DMS114 treated with DMSO at 0.1 percent for 48 hours (cell line): ENCODE data around the gene ISL1.
A peak's percentile ranks its signal among the peaks of the same experiment; 100 is the strongest.

Experiments
- DNase-seq: peaks from one replicate; lab custom pipeline; 2025; ENCODE audit not compliant: unreplicated experiment; lab: John Stamatoyannopoulos, UW

ISL1 gene

DNA sequence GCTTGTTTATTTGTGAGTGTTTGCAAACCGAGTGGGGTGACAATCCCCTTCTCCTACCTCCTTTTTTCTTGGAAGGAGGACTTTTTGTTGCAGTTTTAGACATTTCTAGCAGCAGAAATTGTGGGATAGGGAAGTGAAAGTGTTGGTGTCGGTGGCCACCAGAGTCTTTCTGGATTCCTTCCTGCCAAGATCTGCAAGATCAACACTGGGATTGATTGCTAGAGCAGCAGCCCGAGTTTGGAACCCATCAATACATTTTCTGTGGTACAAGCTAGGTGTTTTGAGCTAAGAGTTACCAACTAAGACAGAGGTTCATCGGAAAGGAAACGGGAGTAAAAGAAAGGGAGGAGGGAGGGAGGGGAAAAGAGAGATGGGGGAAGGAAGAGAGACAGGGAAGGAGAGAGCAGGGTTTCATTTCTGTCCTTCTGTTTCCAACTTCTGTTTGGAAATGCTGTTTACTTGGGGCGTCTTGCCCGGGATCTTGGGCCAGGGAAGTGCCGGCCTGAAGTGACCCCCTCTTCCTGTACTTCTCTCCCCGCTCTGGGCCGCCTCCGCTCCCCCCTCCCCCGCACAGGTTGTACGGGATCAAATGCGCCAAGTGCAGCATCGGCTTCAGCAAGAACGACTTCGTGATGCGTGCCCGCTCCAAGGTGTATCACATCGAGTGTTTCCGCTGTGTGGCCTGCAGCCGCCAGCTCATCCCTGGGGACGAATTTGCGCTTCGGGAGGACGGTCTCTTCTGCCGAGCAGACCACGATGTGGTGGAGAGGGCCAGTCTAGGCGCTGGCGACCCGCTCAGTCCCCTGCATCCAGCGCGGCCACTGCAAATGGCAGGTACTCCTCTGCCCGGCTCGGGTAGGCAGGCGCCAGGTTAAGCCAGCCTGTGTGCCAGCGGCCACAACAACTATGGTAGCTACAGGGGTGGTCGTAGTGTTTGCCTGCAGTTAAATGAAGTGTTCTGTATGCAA lies 4.0 kb downstream of the ISL1 start:
- DNase-seq, result no peak

DNA sequence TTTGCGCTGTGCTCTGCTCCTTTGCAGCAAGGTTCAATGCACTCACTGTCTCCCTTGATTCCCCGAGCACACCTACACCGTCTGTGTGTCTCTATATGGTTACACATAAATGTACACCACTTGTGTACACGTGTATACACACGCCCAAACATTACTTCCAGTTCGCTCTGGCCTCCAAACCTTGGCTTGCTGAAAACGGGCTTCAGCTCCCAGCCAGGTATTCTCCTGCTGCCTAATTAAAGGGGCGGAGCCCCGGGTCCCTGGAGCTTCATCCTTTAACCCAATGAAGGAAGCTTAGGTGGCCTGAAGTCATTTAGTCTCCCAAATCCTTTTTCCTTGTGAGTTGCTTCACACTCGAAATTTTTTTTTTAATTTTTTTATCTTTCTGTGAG lies 4.6 kb downstream of the ISL1 start:
- DNase-seq, result no peak

- DNase-seq, result no peak
Observed at GRCh38 chr5:51388488-51389287, 5.4 kb downstream of the ISL1 start.

DNA sequence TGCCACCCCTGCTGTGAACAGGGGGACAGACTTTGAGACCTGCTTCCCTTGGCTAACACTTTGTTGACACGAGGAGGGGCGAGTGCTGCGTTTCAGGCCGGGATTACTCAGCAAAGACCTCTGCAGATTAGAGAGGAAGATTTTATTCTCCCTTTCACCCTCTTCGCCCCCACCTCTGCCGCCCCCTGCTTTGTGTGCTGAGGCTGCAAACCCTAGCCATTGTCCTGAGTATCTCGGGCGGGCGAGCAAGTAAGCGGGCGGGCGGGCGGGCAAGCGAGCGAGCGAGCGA lies 6.0 kb downstream of the ISL1 start:
- no peak for DNase-seq

GRCh38 chr5:51389577-51390463 lies 6.6 kb downstream of the ISL1 start:
- DNase-seq, result no peak

DNA sequence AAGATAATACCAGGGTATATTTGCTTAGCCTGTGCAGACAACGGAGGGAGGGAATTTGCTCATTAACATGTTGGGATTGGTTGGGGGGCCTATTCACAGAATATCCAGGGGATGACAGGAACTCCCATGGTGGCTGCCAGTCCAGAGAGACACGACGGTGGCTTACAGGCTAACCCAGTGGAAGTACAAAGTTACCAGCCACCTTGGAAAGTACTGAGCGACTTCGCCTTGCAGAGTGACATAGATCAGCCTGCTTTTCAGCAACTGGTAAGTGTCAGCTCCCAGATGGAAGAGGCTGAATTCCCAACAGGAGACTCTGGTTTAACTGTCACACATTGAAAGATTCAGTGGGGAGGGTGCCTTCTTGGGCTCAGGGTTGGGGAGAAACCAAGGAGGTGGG lies 7.9 kb downstream of the ISL1 start:
- no peak for DNase-seq

DNA sequence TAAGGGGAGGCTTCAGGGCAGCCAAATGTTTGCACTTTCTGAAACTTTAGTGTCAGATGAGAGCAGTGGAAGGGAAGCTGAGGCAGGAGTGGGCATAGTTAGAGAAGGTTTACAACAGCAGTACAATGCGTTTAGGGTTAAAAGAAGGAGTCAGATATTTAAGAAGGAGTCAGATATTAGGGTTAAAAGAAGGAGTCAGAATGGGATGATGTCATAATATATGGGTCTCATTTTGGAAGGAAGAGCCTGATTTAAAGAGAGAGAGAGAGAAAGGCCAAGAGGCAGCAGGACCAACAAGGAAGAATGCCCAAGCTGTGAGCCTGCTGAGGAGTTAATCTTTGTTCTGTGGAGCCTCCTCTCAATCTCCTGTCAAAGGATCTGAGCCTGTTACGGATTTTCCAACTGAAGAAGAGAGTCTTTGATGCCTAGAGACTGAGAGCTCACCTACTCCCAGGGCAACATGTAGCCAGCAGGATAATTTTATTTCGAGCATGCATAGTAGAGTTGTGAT lies 9.5 kb downstream of the ISL1 start:
- no peak for DNase-seq

- no peak for DNase-seq
Observed at GRCh38 chr5:51394609-51395008, 11.4 kb downstream of the ISL1 start.

DNA sequence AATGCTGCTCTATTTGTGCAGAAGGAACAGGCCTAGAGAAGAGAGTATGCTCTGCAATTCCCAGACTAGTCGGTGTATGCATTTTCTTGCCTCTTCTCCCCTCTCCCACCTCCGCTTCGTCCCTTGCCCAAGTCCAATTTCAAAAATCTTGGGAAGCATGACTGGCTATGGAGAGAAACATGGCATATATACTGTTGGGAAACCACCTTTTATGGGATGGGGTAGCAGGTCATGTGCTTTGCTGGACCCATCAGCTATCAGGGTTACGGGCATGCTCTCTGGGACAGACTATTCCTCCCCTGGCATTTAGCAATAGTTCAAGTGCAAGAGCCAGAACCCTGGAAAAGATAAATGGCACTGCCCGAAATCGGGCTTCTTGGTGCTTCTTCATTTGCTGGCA lies 12.0 kb downstream of the ISL1 start:
- DNase-seq, result peak; percentile 48

- no peak for DNase-seq
Observed at GRCh38 chr5:51395666-51396356, 12.6 kb downstream of the ISL1 start.

- DNase-seq, result no peak
Observed at GRCh38 chr5:51396797-51397196, 13.5 kb downstream of the ISL1 start.

- DNase-seq, result no peak
Observed at GRCh38 chr5:51397996-51398395, 14.7 kb downstream of the ISL1 start.

GRCh38 chr5:51398875-51399642 lies 15.8 kb downstream of the ISL1 start:
- DNase-seq, result no peak

DNA sequence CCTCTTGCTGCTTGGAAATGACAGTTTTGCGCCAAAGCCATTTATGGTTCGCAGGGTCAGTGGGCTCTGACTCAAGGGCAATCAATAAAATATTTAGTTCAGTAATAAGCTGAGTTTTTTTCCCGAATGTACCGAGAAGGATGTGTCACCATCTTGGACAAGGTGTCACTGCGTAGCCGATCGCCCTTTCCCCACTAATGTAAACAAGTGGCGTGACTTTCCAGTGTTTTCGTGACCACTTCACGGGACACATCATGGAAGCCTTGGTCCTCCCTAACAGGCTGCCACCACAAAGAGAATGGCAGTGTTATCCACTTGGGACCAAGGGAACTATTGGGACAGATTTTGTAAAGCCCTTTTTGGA lies 16.4 kb downstream of the ISL1 start:
- no peak for DNase-seq

DNA sequence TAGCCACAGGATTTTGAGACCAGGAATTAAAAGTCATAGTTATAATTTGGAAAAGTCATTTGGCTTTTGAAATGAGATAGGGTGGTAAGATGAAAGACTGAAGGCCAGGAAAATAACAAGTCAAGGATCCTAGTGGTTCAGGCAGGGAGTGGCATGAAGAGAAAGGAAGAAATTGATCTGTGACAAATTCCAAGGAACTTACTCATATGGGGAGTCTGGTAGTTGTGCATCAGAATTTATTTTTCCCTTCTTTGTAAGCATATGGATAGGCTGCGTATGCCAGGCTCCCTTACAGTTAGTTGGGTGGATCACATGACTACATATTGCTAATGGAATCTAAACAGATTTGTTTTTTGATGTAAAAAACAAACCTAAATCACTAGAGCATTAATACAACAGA lies 21.0 kb downstream of the ISL1 start:
- DNase-seq, result no peak

GRCh38 chr5:51411921-51412325 lies 28.7 kb downstream of the ISL1 start:
- DNase-seq, result no peak

DNA sequence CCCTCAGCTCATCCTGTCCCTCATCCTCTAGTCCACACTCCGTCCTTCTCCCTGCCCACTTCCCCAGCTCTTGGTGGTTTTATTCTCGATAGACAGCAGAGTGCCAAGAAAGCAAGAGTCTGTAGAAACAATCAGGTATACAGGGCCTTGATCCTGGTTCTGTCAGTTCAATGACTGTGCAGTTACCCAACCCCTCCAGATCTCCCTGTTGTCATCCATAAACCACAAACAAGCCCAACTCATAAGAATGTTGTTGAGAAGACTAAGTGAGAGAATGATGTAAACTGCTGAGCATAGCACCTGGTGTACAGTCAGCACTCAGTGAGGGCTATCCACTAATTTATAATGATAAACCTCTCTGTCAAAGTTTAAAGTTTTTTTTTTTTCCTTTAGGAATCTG lies 31.3 kb downstream of the ISL1 start:
- DNase-seq, result no peak

GRCh38 chr5:51416149-51416548 lies 32.9 kb downstream of the ISL1 start:
- no peak for DNase-seq

DNA sequence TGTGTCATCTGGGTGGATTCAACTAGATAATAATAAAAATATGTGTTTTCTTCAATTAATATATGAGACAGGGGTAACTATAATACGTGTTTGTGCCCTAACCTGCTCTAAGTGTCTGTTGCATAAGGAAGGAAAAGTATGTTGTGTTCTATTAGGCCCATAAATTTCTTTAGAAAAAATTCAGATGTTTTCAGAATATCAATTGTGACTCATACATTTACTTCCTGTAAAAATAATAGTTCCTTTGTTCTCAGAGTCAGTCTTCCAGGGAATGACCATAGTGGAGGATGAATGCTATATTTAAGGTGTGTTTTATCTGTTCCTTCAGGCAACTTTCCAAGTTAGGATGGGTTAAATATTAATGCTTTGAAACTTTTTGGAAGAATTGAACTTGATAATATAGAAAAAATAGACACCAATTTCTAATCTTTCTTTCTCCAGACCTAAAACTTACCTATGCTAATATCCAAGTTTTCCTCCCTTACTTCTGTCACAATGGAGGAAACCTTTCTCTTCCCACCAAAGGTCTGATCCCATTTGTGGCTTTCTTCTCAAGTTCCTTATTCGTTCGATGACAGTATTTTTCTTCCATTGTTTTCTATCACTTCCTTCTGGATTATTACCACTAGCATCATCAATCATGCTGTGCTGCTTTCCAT lies 49.9 kb downstream of the ISL1 start:
- no peak for DNase-seq
